ENCODE data around the gene MAN1C1. TPM values are rescaled to one million over a fixed set of nuclear protein-coding genes. Genes with fewer than 3 reads are reported as not detected.

Gene MAN1C1
- total RNA-seq, 2 experiments from 2014 or later = 3.7 to 4.4 TPM

DNA sequence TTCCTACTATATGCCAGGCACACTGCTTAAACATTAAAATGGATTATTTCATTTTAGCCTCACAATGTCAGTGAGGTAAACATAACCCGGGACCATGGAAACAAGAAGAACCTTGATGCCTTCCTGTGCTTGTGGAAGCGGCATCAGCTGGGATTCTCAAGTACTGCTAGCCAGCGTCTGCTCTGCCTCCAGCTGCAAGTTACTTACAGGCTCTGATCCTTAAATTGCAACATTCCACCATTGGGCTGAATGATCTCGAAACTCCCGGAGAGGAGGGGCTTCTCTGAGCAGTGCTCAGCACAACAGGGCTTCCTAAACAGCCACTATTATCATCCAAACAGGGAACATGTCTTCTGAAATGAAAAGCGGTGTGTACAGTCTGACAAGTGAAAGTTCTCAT lies 6.7 kb upstream of the MAN1C1 start:
- DNase-seq = no peak
- no peak for TF ChIP-seq CTCF (IDR thresholded peaks at IDR 0.05)
- no peak overlapping the region for H3K27ac Mint-ChIP-seq
- ATAC-seq = no peak
- H3K36me3 Mint-ChIP-seq (ENCODE audit: low read depth) = no peaks in the 10 kb centered on the region
- no peaks in the 10 kb centered on the region for H3K9me3 Mint-ChIP-seq
- CTCF ChIA-PET = interaction anchor here (0.8 to 3.1 kb wide), 18 partner anchors 10 to 1888 kb away, joined by 3 to 25 read pairs (median 7); partner anchors contain the start of genes PAFAH2 and SELENON
- POLR2A ChIA-PET = interaction anchor here (1.6 kb wide), 1 partner anchor 66 kb away, joined by 4 read pairs; the partner anchor contains the start of gene LDLRAP1
- H3K4me3 Mint-ChIP-seq = no peak overlapping the region
- peaks cover 25% of the 10 kb centered on the region for H3K4me1 Mint-ChIP-seq (ENCODE audit: low read depth)
- intact Hi-C loops (cut with micrococcal nuclease) = loop anchor here (5.0 kb wide), 1 partner anchor 187 kb away; no protein-coding TSS in a partner anchor
- H3K27me3 Mint-ChIP-seq = peaks cover 18% of the 10 kb centered on the region

DNA sequence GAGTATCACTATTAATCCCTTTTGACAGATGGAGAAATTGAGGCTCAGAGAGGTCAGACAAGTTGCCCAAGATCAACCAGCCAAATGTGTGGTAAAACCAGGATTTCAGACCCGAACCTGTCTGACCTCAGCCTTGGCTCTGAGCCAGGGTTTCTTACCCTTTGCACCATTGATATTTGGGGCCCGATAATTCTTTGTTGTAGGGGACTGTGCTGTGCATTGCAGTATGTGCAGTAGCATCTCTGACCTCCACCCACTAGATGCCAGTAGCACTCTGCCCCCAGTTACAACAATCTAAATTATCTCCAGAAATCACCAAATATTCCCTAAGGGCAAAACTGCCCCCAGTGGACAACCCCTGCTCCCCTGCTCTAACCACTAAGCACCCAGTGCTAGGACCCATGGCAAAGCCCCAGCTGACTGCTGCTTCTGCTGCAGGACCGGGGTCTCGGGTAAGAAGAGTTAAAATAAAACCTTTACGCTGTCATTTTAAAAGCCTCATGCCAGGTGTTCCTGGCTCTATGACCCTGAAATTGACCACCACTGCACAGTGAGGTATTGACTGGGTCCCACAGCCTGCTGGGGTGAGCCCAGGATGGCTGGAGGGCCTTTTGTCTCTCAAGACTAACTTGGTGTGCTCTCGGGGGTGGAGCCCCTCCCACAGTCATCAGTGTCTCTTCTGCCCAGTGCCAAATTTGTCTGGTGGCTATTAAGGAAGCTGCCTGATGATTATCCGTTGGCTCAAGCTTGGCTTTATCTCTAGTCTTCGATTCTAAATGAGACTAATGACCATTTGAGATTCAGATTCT lies 5.6 kb upstream of the MAN1C1 start:
- no peak overlapping the region for H3K4me3 Mint-ChIP-seq
- ChIA-PET POLR2A (no interaction called here), CTCF (interaction anchor here (0.6 to 3.1 kb wide), 10 partner anchors 9 to 200 kb away, joined by 3 to 25 read pairs (median 4); no protein-coding TSS in a partner anchor)
- TF ChIP-seq CTCF (IDR thresholded peaks at IDR 0.05) = peak; percentile 37
- no peaks in the 10 kb centered on the region for H3K9me3 Mint-ChIP-seq
- H3K27ac Mint-ChIP-seq = no peak overlapping the region
- intact Hi-C loops (cut with micrococcal nuclease) = no loop called here
- no peaks in the 10 kb centered on the region for H3K36me3 Mint-ChIP-seq (ENCODE audit: low read depth)
- ATAC-seq (no peak), DNase-seq (peak; percentile 43)
- peaks cover 18% of the 10 kb centered on the region for H3K27me3 Mint-ChIP-seq
- H3K4me1 Mint-ChIP-seq (ENCODE audit: low read depth) = peaks cover 35% of the 10 kb centered on the region

GRCh38 chr1:25611843-25612242 lies 4.7 kb upstream of the MAN1C1 start:
- no peak overlapping the region for H3K4me3 Mint-ChIP-seq
- no peaks in the 10 kb centered on the region for H3K36me3 Mint-ChIP-seq (ENCODE audit: low read depth)
- ATAC-seq (no peak), DNase-seq (no peak)
- POLR2A ChIA-PET = interaction anchor here (0.6 kb wide), 1 partner anchor 359 kb away, joined by 3 read pairs; no protein-coding TSS in a partner anchor
- no peak for TF ChIP-seq CTCF (IDR thresholded peaks at IDR 0.05)
- H3K9me3 Mint-ChIP-seq = no peaks in the 10 kb centered on the region
- H3K27ac Mint-ChIP-seq = no peak overlapping the region
- H3K4me1 Mint-ChIP-seq (ENCODE audit: low read depth) = peaks cover 35% of the 10 kb centered on the region
- CTCF ChIA-PET = interaction anchor here (0.6 to 1.4 kb wide), 8 partner anchors 14 to 199 kb away, joined by 3 to 7 read pairs (median 4); no protein-coding TSS in a partner anchor
- peaks cover 18% of the 10 kb centered on the region for H3K27me3 Mint-ChIP-seq
- intact Hi-C loops (cut with micrococcal nuclease) = no loop called here

- Mint-ChIP-seq H3K27me3 (peaks cover 18% of the 10 kb centered on the region), H3K9me3 (no peaks in the 10 kb centered on the region), H3K4me1 (ENCODE audit: low read depth) (peaks cover 35% of the 10 kb centered on the region), H3K4me3 (no peak overlapping the region), H3K27ac (no peak overlapping the region), H3K36me3 (ENCODE audit: low read depth) (no peaks in the 10 kb centered on the region)
- DNase-seq = no peak
- POLR2A ChIA-PET = interaction anchor here (0.6 kb wide), 1 partner anchor 359 kb away, joined by 3 read pairs; no protein-coding TSS in a partner anchor
- intact Hi-C loops (cut with micrococcal nuclease) = no loop called here
- CTCF ChIA-PET = interaction anchor here (0.7 to 1.4 kb wide), 5 partner anchors 15 to 198 kb away, joined by 3 to 7 read pairs (median 4); no protein-coding TSS in a partner anchor
- ATAC-seq = no peak
- no peak for TF ChIP-seq CTCF (IDR thresholded peaks at IDR 0.05)
Observed at GRCh38 chr1:25612421-25612820, 4.2 kb upstream of the MAN1C1 start.

- Mint-ChIP-seq H3K9me3 (no peaks in the 10 kb centered on the region), H3K27ac (no peak overlapping the region), H3K4me1 (ENCODE audit: low read depth) (peaks cover 36% of the 10 kb centered on the region), H3K36me3 (ENCODE audit: low read depth) (no peaks in the 10 kb centered on the region), H3K4me3 (no peak overlapping the region), H3K27me3 (peaks cover 18% of the 10 kb centered on the region)
- CTCF ChIA-PET = interaction anchor here (0.7 to 1.3 kb wide), 2 partner anchors 45 to 77 kb away, joined by 3 read pairs; no protein-coding TSS in a partner anchor
- ATAC-seq (no peak), DNase-seq (no peak)
- no peak for TF ChIP-seq CTCF (IDR thresholded peaks at IDR 0.05)
- intact Hi-C loops (cut with micrococcal nuclease) = no loop called here
- POLR2A ChIA-PET = no interaction called here
Observed at GRCh38 chr1:25613091-25613490, 3.5 kb upstream of the MAN1C1 start.
